Psoas muscle (tissue), 8 donors: ENCODE measurements around the gene TUBGCP6. TPM values are rescaled to one million over a fixed set of nuclear protein-coding genes. Genes with fewer than 3 reads are reported as not detected.
A peak's percentile ranks its signal among the peaks of the same experiment; 100 is the strongest.

Experiments used
- ATAC-seq, 4 donors: fragments of 200-7000 bp; cut with Tn5 transposase; one replicate each; pipeline ENCODE4 v1.9.1; 2020; ENCODE audit warnings: moderate library complexity in 3 of 4, mild to moderate bottlenecking in 2 of 4
- DNase-seq, 2 donors: peaks; one replicate each; pipeline ENCODE4 v3.0.0-alpha.2; 2020
- H3K27ac ChIP-seq: fragments of 200-600 bp; one replicate; pipeline ENCODE4 v1.8.0; 2022
- H3K27me3 ChIP-seq, 3 donors: fragments of 200-600 bp in 1 of 3; one replicate each; pipeline versions ENCODE4 v1.6.1 to v1.8.0; 2013 to 2022; ENCODE audit warnings: low read length in 2 of 3, mild to moderate bottlenecking in 2 of 3, moderate library complexity in 1 of 3; ENCODE audit not compliant: insufficient read depth in 3 of 3
- H3K36me3 ChIP-seq, 2 donors: fragments of 200-600 bp in 1 of 2; one replicate each; pipeline versions ENCODE4 v1.6.1 to v1.8.0; 2013 to 2022; ENCODE audit warnings: low read depth in 1 of 2, mild to moderate bottlenecking in 1 of 2, moderate library complexity in 1 of 2; ENCODE audit not compliant: insufficient read depth in 1 of 2
- H3K4me1 ChIP-seq: fragments of 200-600 bp; one replicate; pipeline ENCODE4 v1.8.0; 2022
- H3K4me3 ChIP-seq: fragments of 200-600 bp; one replicate; pipeline ENCODE4 v1.8.0; 2022; ENCODE audit warnings: mild to moderate bottlenecking
- H3K9me3 ChIP-seq: fragments of 200-600 bp; one replicate; pipeline ENCODE4 v1.8.0; 2022
- CTCF ChIP-seq: fragments of 200-600 bp; IDR thresholded peaks from one replicate; pipeline ENCODE4 v1.8.0; 2022; ENCODE audit warnings: antibody characterized with exemption
- WGBS, 3 donors: extraction: QIAGEN DNeasy Blood & Tissue Kit; methylation state at CpG; one replicate each; pipeline versions ENCODE4 v1.1.6 to v1.1.7; 2013; 5-methylcytosine and 5-hydroxymethylcytosine counted together
- intact Hi-C, 2 donors: fragments of 100-400 bp; cut with DNase I; formaldehyde crosslinking; loops; one replicate each; pipeline versions ENCODE4 v1.11.0 to v1.14.2; 2022
- polyA plus RNA-seq, 3 donors: library from polyadenylated mRNA; stranded (reverse); fragments of 200-250 nt; gene quantifications; one replicate each; pipeline ENCODE4 v1.2.3, GENCODE V29; 2013
- total RNA-seq, 4 donors: library from RNA; stranded (reverse); fragmentation: NEBNext Ultra II Directional in 2 of 4; extraction: Animal tissue kit (Norgen Biotek cat#: 25700) in 2 of 4; gene quantifications; one replicate each; pipeline versions ENCODE4 v1.2.1 to v1.2.4, GENCODE V29; 2021 to 2023
- donor health status: healthy with polysubstance abuse.
- donor health status: DM: no; HTN: no; CAD: no; lungs with moderate emphysema.
- donor health status: Bipolar disorder and iron deficiency.
- donor health status: healthy.
- donor health status: DM: yes; HTN: yes; CAD: no.
- donor health status: DM: no; HTN: no; CAD: no.
- donor health status: DM: no; HTN: no; CAD: no.
- donor health status: DM: yes; HTN: yes; CAD: no.

TUBGCP6 gene
- total and polyA plus RNA-seq, 7 donors, result 9.5 to 21.8 (median 18.0) TPM

- 79 to 85% (median 83%) methylated on average over 16 of the region's 16 CpGs for WGBS, 3 donors
- Histone ChIP-seq H3K36me3 (peaks cover 8 to 94% of the 10 kb centered on the region in 2 donors), H3K4me3 (no peak overlapping the region), H3K27me3 (no peaks in the 10 kb centered on the region), H3K9me3 (no peaks in the 10 kb centered on the region), H3K4me1 (no peaks in the 10 kb centered on the region), H3K27ac (no peak overlapping the region)
- ATAC-seq (no peak), DNase-seq (no peak)
- no peak for TF ChIP-seq CTCF
- intact Hi-C loops, result no loop called here
Observed at GRCh38 chr22:50224071-50224470, 20.8 kb downstream of the TUBGCP6 start.

- no peak for TF ChIP-seq CTCF
- WGBS, 3 donors, result 78 to 90% (median 86%) methylated on average over 8 of the region's 8 CpGs
Observed at GRCh38 chr22:50222508-50222907, 22.3 kb downstream of the TUBGCP6 start.

GRCh38 chr22:50221410-50222300, 23.2 kb downstream of the TUBGCP6 start:
- H3K4me3 ChIP-seq, result no peak overlapping the region
- DNase-seq, result no peak
- H3K36me3 ChIP-seq, result peaks cover 19 to 93% of the 10 kb centered on the region in 2 donors
- no peaks in the 10 kb centered on the region for H3K27me3 ChIP-seq
- ATAC-seq, result no peak
- TF ChIP-seq CTCF, result no peak
- no peak overlapping the region for H3K27ac ChIP-seq
- no peaks in the 10 kb centered on the region for H3K4me1 ChIP-seq
- 91 to 92% (median 91%) methylated on average over 19 of the region's 19 CpGs for WGBS, 3 donors
- intact Hi-C loops, result no loop called here
- H3K9me3 ChIP-seq, result no peaks in the 10 kb centered on the region

More at GRCh38 chr22:50222508-50222907, 22.3 kb downstream of the TUBGCP6 start:
- H3K4me3 ChIP-seq, result no peak overlapping the region
- no peaks in the 10 kb centered on the region for H3K27me3 ChIP-seq
- no peak for ATAC-seq
- no peaks in the 10 kb centered on the region for H3K9me3 ChIP-seq
- peaks cover 12 to 93% of the 10 kb centered on the region in 2 donors for H3K36me3 ChIP-seq
- no peak overlapping the region for H3K27ac ChIP-seq
- H3K4me1 ChIP-seq, result no peaks in the 10 kb centered on the region
- DNase-seq, result no peak
- intact Hi-C loops, result no loop called here

- intact Hi-C loops, result no loop called here
- Histone ChIP-seq H3K4me3 (no peak overlapping the region), H3K27me3 (no peaks in the 10 kb centered on the region), H3K27ac (no peak overlapping the region), H3K4me1 (no peaks in the 10 kb centered on the region), H3K9me3 (no peaks in the 10 kb centered on the region), H3K36me3 (peaks cover 21 to 94% of the 10 kb centered on the region in 2 donors)
- DNase-seq (peak in 1 of 2 donors; percentile 57), ATAC-seq (no peak)
- WGBS, 3 donors, result 93 to 96% (median 94%) methylated on average over 45 of the region's 45 CpGs
- no peak for TF ChIP-seq CTCF
Observed at GRCh38 chr22:50220603-50221409, 24.0 kb downstream of the TUBGCP6 start.
